ENCODE results near the gene MSTN.

GRCh38 chr2:190062053-190062452, 476 bp downstream of the MSTN start:
- TF ChIP-seq CTCF (IDR thresholded peaks at IDR 0.05) (no peak), POLR2AphosphoS5 (IDR thresholded peaks at IDR 0.05) (no peak), POLR2A (IDR thresholded peaks at IDR 0.05) (no peak)

Data from suprapubic skin (tissue), 4 donors.